Osteocyte (in vitro differentiated cells): ENCODE results near the gene BRINP1. TPM values are rescaled to one million over a fixed set of nuclear protein-coding genes. Genes with fewer than 3 reads are reported as not detected.

Experiments
- DNase-seq: peaks from one replicate; pipeline ENCODE4 v3.0.0; 2021; ENCODE audit warnings: mixed read lengths; ENCODE audit not compliant: unreplicated experiment; ENCODE audit errors: extremely low spot score
- H3K27ac Mint-ChIP-seq: one replicate; pipeline ENCODE4 v1.8.0; 2021; ENCODE audit warnings: mild to moderate bottlenecking, mixed read lengths; ENCODE audit not compliant: unreplicated experiment
- H3K27me3 Mint-ChIP-seq: one replicate; pipeline ENCODE4 v1.8.0; 2021; ENCODE audit warnings: mixed read lengths; ENCODE audit not compliant: unreplicated experiment
- H3K36me3 Mint-ChIP-seq: one replicate; pipeline ENCODE4 v1.8.0; 2021; ENCODE audit warnings: mixed read lengths; ENCODE audit not compliant: unreplicated experiment
- H3K4me1 Mint-ChIP-seq: one replicate; pipeline ENCODE4 v1.8.0; 2021; ENCODE audit warnings: mixed read lengths; ENCODE audit not compliant: unreplicated experiment
- H3K4me3 Mint-ChIP-seq: one replicate; pipeline ENCODE4 v1.8.0; 2021; ENCODE audit warnings: mild to moderate bottlenecking, moderate library complexity, mixed read lengths; ENCODE audit not compliant: unreplicated experiment
- H3K9me3 Mint-ChIP-seq: one replicate; pipeline ENCODE4 v1.8.0; 2021; ENCODE audit warnings: mixed read lengths; ENCODE audit not compliant: unreplicated experiment
- total RNA-seq: library from RNA; stranded (reverse); gene quantifications from 2 replicates; pipeline ENCODE4 v1.2.1, GENCODE V29; 2021
- TF ChIP-seq, protein P1 (sequence below): fragments of 200-600 bp; sonication (generic); IDR thresholded peaks from 2 replicates; pipeline ENCODE4 v1.5.0; 2021; ENCODE audit warnings: antibody characterized with exemption, mild to moderate bottlenecking, moderate library complexity

BRINP1 gene
- total RNA-seq, 1 donor from 2014 or later = 0.16 TPM

DNA sequence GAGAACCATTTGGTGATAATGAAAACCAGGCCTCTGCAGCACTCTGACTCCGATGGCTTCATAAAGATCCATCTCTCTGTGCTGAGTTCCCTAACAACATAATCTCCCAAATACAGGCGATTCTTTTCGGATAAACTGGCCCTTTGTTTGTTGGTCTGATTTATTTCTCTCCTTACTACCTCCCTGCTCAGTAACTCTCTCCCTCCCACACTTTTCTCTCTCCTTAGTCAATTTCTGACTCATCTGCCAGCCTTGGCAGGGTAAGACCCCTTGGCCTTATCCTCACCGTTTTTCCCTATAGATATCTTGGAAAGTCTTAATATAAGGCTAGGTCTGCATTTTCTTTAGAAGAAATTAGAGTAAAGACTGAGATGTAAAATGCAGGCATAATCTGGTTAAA lies 128.7 kb downstream of the BRINP1 start:
- Mint-ChIP-seq H3K36me3 (no peaks in the 10 kb centered on the region), H3K27ac (no peak overlapping the region), H3K27me3 (no peaks in the 10 kb centered on the region), H3K4me3 (no peak overlapping the region), H3K9me3 (peaks cover 34% of the 10 kb centered on the region), H3K4me1 (no peaks in the 10 kb centered on the region)
- TF ChIP-seq, protein P1, sequence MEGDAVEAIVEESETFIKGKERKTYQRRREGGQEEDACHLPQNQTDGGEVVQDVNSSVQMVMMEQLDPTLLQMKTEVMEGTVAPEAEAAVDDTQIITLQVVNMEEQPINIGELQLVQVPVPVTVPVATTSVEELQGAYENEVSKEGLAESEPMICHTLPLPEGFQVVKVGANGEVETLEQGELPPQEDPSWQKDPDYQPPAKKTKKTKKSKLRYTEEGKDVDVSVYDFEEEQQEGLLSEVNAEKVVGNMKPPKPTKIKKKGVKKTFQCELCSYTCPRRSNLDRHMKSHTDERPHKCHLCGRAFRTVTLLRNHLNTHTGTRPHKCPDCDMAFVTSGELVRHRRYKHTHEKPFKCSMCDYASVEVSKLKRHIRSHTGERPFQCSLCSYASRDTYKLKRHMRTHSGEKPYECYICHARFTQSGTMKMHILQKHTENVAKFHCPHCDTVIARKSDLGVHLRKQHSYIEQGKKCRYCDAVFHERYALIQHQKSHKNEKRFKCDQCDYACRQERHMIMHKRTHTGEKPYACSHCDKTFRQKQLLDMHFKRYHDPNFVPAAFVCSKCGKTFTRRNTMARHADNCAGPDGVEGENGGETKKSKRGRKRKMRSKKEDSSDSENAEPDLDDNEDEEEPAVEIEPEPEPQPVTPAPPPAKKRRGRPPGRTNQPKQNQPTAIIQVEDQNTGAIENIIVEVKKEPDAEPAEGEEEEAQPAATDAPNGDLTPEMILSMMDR = no peak
- DNase-seq = no peak

DNA sequence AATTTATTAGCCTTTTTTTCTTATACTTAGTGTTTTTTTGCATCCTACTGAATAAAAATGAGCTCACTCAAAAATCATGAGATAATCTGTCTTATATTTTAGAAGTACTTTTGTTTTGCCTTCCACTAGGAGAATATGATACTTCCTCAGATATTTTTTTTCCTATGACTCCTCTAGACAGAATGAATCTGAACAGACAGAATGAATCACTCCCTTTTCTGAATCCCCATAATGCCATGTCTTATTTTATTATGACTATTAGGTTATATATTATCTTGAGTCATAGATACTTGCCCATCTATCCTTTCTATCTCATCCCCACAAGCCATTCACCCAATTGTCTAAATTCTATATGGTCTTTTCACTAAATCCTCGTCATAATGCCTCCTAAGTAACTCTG lies 134.6 kb downstream of the BRINP1 start:
- no peak overlapping the region for H3K4me3 Mint-ChIP-seq
- H3K27ac Mint-ChIP-seq = no peak overlapping the region
- peaks cover 19% of the 10 kb centered on the region for H3K9me3 Mint-ChIP-seq
- no peaks in the 10 kb centered on the region for H3K4me1 Mint-ChIP-seq
- no peak for DNase-seq
- TF ChIP-seq, protein P1 = no peak
- H3K27me3 Mint-ChIP-seq = no peaks in the 10 kb centered on the region
- no peaks in the 10 kb centered on the region for H3K36me3 Mint-ChIP-seq

DNA sequence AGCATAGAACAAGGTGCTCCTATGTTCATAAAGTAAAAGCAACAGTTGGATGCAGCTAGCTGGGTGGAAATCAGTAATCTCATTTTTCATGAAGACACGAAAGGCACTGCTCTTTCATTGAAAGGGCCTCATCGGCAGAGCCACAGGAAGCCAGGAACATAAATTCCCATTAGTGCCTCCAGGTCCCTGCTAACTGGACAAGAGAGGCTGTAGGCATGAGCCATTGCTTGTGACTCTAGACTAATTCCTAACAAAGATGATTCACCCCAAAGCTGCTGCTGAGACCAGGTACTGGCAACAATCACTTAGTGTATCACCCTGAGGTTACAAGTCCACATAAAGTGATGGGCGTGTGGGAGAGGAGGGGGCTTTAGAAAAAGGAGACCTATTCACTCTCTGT lies 141.8 kb downstream of the BRINP1 start:
- H3K4me1 Mint-ChIP-seq = no peaks in the 10 kb centered on the region
- H3K27me3 Mint-ChIP-seq = no peaks in the 10 kb centered on the region
- TF ChIP-seq, protein P1 = no peak

DNA sequence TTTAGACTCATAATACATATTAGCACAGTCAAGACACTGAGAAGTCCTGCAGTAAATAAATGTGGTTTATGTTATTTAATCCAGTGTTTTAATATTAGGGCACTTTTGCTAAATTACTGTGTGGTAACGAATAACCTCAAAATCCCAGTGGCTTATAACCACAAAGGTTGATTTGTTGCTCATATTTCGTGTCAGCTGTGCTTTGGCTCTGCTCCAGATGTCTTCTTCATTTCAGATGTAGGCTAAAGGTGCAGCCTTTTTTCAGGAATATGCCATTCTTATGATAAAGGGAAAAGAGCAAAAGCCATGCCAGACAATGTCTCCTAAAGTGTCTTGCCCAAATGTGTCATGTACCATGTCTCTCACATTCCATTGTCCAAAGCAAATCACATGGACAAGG lies 144.8 kb downstream of the BRINP1 start:
- Mint-ChIP-seq H3K27me3 (no peaks in the 10 kb centered on the region), H3K9me3 (peaks cover 40% of the 10 kb centered on the region), H3K4me1 (no peaks in the 10 kb centered on the region), H3K4me3 (no peak overlapping the region), H3K27ac (no peak overlapping the region), H3K36me3 (no peaks in the 10 kb centered on the region)
- no peak for DNase-seq
- TF ChIP-seq, protein P1 = no peak

More for the DNA sequence above, 141.8 kb downstream of the BRINP1 start:
- Mint-ChIP-seq H3K9me3 (peaks cover 16% of the 10 kb centered on the region), H3K27ac (no peak overlapping the region), H3K4me3 (no peak overlapping the region), H3K36me3 (no peaks in the 10 kb centered on the region)
- no peak for DNase-seq

DNA sequence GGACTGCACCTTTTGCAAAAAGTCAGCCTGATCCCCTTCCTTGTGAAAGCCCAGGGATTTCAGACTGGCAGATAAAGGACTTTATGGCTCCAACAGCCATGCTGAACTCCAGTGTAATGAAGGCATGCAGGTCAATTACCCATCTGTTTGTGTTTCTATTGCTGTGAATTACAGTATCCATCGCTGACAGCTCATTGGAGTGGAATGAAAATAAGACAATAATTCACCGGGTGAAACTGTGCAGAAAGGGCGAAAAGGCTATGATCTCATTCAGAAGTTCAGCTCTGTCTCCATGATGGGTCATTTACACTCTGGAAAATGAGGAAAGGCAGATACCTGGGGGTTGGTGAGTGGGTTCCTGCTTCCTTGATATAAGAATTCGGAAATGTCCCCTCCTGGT lies 148.0 kb downstream of the BRINP1 start:
- no peaks in the 10 kb centered on the region for H3K4me1 Mint-ChIP-seq
- H3K27me3 Mint-ChIP-seq = no peaks in the 10 kb centered on the region
- no peak overlapping the region for H3K4me3 Mint-ChIP-seq
- no peaks in the 10 kb centered on the region for H3K36me3 Mint-ChIP-seq
- H3K9me3 Mint-ChIP-seq = peaks cover 40% of the 10 kb centered on the region
- TF ChIP-seq, protein P1 = no peak
- DNase-seq = no peak
- no peak overlapping the region for H3K27ac Mint-ChIP-seq
